Measurements from ENCODE around the gene PIEZO2.

GRCh38 chr18:10771053-10771709, 378.2 kb downstream of the PIEZO2 start:
- TF ChIP-seq EZH2phosphoT487 (conservative IDR thresholded peaks at IDR 0.05; ENCODE audit: low read length) (no peak), CTCF (IDR thresholded peaks at IDR 0.05; ENCODE audit: insufficient read depth, low read length, poor library complexity, severe bottlenecking) (no peak)

Measured in SU-DHL-6 (cell line).